D341Med (cell line): ENCODE measurements around the gene CCDC34.

Experiments used
- DNase-seq: peaks from one replicate; pipeline ENCODE4 v3.0.0; 2012; ENCODE audit warnings: low spot score

CCDC34 gene

GRCh38 chr11:27392278-27393114 lies 29.5 kb upstream of the CCDC34 start:
- DNase-seq: no peak

GRCh38 chr11:27391331-27392015 lies 28.5 kb upstream of the CCDC34 start:
- no peak for DNase-seq

- DNase-seq: no peak
Measured at GRCh38 chr11:27390318-27391295, 27.6 kb upstream of the CCDC34 start.

- DNase-seq: no peak
Measured at GRCh38 chr11:27388869-27389268, 25.9 kb upstream of the CCDC34 start.

- DNase-seq: no peak
Measured at GRCh38 chr11:27388001-27388400, 25.0 kb upstream of the CCDC34 start.

GRCh38 chr11:27387362-27387761 lies 24.3 kb upstream of the CCDC34 start:
- no peak for DNase-seq

GRCh38 chr11:27386181-27386845 lies 23.3 kb upstream of the CCDC34 start:
- DNase-seq: peak; percentile 27

- no peak for DNase-seq
Measured at GRCh38 chr11:27385245-27385644, 22.2 kb upstream of the CCDC34 start.

- DNase-seq: no peak
Measured at GRCh38 chr11:27384227-27384626, 21.2 kb upstream of the CCDC34 start.

- no peak for DNase-seq
Measured at GRCh38 chr11:27383645-27384044, 20.6 kb upstream of the CCDC34 start.

GRCh38 chr11:27381238-27381666 lies 18.2 kb upstream of the CCDC34 start:
- no peak for DNase-seq

- no peak for DNase-seq
Measured at GRCh38 chr11:27380771-27381170, 17.8 kb upstream of the CCDC34 start.

- no peak for DNase-seq
Measured at GRCh38 chr11:27379449-27379848, 16.4 kb upstream of the CCDC34 start.

- no peak for DNase-seq
Measured at GRCh38 chr11:27375370-27375769, 12.4 kb upstream of the CCDC34 start.

- DNase-seq: no peak
Measured at GRCh38 chr11:27373856-27374602, 11.0 kb upstream of the CCDC34 start.

- no peak for DNase-seq
Measured at GRCh38 chr11:27373392-27373791, 10.4 kb upstream of the CCDC34 start.

- no peak for DNase-seq
Measured at GRCh38 chr11:27372164-27372563, 9.1 kb upstream of the CCDC34 start.

GRCh38 chr11:27371489-27371888 lies 8.5 kb upstream of the CCDC34 start:
- DNase-seq: no peak

- DNase-seq: no peak
Measured at GRCh38 chr11:27370374-27370773, 7.4 kb upstream of the CCDC34 start.

- no peak for DNase-seq
Measured at GRCh38 chr11:27367881-27368280, 4.9 kb upstream of the CCDC34 start.

GRCh38 chr11:27363576-27364117 lies 632 bp upstream of the CCDC34 start:
- no peak for DNase-seq
